GM21367 (cell line): ENCODE measurements around the gene BPIFB3.
"Not testable (repeated sequence)": the region's sequence is repeated elsewhere in the genome, so short reads cannot be mapped to it uniquely, and the experiment has no call there.

ENCODE experiments used
- ATAC-seq: cut with Tn5 transposase; IDR thresholded peaks from one replicate; pipeline ENCODE4 v1.9.1; 2021; ENCODE audit not compliant: unreplicated experiment

BPIFB3 gene

DNA sequence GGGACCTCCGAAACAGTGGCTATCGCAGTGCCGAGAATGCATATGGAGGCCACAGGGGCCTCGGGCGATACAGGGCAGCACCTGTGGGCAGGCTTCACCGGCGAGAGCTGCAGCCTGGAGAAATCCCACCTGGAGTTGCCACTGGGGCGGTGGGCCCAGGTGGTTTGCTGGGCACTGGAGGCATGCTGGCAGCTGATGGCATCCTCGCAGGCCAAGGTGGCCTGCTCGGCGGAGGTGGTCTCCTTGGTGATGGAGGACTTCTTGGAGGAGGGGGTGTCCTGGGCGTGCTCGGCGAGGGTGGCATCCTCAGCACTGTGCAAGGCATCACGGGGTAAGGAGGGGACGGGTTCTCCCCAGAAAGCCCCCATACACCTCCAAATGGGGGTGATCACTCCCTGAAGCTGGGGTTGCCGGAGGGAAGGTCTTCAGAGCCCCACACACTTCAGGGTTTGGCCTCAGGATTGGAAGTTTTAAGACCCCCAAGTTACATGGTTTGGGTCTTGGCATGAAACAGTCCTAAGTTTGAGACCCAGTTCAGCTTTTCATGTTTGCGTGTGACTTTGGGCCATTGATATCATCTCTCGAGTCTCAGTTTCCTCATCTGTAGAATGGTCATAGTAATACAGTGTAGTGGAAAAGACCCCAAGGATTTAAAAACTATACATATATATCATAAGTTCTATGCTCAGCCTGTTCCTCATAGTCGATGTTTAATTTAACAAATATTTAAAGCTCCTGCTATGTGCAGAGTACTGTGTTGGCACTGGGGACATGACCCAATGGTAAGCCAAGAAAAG lies 30.0 kb downstream of the BPIFB3 start:
- no peak for ATAC-seq

DNA sequence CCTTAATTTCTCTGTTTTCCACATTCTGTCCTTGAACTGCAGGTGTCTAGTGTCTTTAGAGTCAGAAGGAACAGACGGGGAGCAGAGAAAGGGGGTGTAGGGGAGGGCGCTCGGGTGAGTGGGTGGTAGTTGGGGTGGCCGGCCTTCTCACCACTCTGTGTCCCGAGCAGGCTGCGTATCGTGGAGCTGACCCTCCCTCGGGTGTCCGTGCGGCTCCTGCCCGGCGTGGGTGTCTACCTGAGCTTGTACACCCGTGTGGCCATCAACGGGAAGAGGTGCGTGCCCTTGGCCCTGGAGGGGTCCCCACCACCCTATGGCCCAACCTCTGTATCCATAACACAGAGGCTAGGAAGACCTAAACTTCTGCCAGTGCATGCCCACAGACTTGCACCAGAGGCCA lies 31.0 kb downstream of the BPIFB3 start:
- no peak for ATAC-seq

DNA sequence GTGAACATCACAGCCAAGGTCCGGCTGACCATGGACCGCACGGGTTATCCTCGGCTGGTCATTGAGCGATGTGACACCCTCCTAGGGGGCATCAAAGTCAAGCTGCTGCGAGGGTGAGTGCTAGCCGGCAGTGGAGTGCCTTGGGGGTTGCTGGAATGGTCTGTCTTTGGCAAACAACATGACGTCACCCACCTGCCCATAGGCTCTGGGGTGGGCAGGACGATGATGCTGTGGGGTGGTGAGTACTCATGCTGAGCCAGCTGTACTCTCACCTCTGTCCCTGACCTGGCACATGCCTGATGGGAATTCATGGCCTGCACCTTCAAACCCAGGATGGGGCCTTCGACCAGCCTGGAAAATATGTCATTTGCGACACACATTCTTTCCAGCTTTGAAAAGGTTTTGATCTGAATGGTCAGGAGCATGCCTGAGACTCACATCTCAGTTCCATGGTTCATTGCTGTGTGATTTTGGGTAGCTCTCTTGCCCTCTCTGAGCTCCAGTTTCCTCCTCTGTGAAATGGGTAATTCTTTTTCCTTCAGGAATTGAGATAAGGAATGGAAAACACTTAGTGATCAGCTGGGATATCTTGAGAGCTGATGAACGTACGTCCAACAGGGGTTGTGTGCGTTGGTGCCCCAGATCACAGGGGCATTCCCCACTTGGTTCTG lies 32.5 kb downstream of the BPIFB3 start:
- no peak for ATAC-seq

DNA sequence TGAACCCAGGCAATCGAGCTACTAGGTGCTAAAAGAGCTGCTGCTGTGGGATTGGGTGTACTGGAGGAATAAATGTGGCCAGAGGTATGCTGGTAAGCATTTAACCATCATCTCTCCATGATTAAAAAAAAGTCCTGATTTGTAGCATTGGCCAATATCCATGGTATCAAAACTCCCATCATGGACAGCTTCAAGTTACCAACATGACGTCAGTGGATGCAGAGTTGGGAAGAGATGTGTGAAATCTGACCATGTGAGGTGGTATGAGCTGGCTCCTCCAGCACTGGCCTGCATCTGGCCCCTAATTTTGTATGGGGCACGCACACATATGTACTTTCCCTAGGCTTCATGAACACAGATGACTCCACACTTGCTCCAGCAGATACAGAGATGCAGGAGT lies 37.4 kb downstream of the BPIFB3 start:
- ATAC-seq: no peak

DNA sequence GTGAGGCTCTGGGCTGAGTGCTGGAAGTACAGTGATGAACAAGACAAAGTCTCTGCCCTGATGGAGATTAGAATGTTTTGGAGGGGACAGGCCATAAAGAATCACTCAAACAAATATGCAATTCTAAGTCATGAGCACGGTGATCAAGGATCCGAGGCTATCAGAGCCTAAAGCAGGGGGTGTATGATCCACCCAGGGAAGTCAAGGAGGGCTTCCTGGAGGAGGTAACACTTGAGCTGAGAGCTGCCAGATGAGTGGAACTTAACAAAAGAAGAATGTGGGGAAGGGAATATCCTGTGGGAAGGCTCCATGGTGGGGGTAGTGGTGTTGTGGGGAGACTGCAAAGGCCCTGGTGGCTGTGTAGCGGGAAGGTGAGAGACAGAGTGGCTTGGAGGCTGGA lies 38.0 kb downstream of the BPIFB3 start:
- ATAC-seq: no peak

DNA sequence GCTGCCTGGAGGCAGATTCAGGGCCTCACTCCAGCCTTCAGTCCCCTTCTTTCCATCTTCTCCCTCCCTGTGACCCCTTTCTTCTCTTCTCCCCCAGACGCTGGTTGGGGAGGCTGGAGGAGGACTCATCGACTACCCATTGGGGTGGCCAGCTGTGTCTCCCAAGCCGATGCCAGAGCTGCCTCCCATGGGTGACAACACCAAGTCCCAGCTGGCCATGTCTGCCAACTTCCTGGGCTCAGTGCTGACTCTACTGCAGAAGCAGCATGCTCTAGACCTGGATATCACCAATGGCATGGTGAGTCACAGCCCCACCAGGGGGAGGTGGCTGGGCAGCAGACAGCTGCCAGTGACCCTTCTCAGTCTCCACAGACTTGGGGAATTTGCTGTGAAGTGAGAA lies 38.7 kb downstream of the BPIFB3 start:
- ATAC-seq: no peak

DNA sequence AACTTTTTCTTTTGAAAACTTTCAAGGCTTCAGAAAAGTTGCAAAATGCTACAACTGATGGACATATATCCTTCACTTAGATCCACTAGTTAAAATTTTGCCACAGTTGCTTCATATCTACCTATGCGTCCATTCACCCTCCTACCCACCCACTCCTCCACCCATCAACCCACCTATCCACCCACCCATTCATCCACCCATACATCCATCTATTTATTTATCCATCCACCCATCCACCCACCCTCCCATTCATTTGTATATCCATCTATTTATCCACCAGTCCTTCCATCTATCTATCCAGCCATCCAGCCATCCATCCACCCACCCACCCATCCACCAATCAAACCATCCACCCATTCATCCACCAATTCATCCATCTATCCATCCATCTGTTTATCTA lies 39.4 kb downstream of the BPIFB3 start:
- ATAC-seq: no peak

DNA sequence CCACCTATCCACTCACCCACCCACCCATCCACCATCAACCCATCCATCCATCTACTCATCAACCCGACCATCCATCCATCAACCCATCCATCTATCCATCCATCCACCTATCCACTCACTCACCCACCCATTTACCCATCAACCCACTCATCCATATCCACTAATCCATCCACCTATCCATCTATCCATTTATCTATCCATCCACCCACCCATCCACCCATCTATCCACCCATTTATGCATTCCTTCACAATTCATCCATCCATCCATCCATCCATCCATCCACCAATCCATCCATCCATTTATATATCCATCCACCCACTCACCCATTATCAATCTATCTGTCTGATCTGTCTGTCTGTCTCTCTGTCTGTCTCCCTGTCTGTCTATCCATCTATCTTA lies 39.9 kb downstream of the BPIFB3 start:
- no peak for ATAC-seq

DNA sequence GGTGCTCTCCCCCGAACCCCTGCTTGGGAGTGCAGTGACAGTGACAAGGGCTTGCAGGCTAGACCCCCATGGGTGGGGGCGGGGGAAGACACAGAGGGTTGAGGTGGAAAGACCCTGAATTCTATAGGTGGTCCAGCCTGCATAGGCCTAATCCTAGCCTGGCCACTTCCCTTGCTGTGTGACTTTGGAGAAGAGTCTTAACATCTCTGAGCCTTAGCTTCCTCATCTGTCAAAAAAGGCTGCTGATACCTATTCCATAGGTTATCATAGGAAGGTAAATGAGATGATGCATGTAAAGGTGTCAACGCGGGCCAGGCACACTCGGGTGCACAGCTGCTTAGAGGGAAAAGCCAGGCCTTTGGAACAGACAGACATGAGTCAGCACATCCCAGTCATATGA lies 41.5 kb downstream of the BPIFB3 start:
- ATAC-seq: no peak

DNA sequence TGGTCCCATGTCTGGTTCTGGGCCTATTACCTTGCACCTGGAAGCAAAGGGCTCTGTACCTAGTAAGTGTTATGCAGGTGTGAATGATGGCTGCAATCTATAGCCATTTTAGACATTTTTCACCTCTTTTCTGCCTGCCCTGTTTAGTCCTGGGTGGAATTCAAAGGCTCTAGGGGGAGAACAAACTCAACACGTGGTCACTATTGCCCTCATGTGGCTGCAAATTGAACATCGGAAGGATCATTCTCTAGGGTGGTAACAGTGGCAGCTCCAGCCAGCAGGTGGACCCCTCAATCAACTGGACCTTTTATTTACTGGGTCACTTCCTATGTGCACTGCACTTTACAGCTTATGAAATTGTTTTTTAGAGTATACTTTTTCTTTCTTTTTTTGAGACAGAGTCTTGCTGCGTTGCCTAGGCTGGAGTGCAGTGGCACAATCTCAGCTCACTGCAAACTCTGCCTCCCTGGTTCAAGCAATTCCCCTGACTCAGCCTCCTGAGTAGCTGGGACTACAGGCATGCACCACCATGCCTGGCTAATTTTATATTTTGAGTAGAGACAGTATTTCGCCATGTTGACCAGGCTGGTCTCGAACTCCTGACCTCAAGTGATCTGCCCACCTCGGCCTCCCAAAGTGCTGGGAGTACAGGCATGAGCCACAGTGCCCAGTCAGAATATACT lies 42.3 kb downstream of the BPIFB3 start:
- ATAC-seq: not testable (repeated sequence)

DNA sequence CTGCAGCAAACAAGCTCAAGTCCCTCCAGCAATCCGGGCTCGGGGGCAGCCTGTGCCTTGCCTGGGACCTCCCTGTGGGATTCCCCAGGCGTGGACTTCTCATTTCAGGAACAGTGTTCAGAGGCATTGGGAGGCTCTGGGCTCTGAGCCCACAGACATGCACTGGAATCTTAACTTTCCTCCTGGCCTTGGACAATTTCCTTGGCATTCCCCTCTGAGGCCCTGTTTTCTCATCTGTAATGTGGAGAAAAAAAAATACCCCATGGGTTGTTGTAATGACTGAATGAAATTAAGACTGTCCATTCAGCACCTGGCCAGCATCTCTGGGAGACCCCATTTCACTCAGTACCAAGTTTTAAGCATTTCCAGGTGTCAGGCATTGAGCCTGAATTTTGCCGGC lies 43.3 kb downstream of the BPIFB3 start:
- ATAC-seq: no peak

DNA sequence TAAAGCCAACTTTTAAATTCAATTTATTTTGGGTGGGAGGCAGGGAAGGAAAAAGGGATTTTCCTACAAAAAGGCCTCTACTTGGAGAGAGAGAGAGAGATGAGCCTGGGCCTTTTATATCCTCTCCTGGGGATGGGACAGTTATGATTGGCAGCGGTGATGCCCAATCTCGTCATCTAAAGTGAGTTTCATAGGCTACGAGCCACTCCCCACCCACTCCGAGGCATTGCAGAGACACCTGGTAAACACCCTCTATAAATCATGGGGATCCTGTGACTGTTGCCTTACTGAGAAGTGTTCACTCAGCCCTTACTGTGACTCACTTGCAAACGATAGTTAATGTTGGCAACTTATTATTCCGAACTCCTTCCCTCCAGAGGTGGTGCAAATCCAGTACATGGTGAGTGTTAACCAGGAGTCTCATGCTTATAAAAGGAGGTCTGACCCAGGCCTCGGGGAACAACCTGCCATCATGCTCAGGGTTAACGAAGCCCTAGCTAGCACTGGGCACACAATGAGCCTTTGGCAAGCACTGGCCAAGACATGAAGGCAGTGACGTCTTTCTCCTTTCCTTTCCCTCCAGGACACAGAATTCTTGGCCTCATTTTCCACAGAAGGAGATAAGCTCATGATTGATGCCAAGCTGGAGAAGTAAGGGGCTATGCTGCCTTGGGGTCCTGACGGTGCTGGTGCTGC lies 46.3 kb downstream of the BPIFB3 start:
- ATAC-seq: no peak

DNA sequence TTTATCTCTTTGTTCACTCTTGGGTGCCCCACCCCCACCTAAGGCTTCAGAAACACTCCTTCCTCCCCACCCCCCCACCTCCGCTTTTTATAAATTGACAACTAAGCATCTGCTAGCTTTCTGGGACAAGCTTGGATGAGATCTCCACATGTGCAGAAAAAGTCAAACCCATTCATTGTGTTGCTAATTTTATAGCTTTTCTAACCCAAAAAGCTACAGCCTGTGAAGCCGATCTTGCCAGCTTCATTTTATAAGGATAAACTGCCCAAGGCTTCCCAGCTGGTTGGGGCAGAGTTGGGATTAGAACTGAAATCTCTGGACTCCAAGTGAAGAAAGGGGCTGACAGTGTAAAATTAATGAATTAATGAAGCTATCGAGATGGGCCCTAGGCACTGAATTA lies 49.9 kb downstream of the BPIFB3 start:
- no peak for ATAC-seq

DNA sequence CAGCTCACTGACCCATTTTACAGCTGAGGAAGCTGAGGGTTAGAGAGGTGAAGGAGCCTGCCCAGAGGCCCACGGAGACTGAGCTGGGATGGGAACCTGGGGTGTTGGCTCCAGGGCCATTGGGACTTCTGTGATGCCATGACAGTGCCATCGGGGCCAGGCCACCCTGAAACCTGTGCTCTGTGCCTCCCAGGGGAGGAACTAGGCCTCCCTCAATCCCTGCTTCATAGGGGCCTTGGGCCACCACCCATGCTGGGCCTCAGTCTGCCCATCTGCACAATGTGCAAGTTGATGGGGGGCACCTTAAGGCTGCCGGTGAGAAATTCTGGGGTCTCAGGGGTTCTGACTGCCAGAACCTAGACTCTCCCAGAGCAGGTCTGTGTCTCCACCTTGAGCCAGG lies 50.6 kb downstream of the BPIFB3 start:
- no peak for ATAC-seq

DNA sequence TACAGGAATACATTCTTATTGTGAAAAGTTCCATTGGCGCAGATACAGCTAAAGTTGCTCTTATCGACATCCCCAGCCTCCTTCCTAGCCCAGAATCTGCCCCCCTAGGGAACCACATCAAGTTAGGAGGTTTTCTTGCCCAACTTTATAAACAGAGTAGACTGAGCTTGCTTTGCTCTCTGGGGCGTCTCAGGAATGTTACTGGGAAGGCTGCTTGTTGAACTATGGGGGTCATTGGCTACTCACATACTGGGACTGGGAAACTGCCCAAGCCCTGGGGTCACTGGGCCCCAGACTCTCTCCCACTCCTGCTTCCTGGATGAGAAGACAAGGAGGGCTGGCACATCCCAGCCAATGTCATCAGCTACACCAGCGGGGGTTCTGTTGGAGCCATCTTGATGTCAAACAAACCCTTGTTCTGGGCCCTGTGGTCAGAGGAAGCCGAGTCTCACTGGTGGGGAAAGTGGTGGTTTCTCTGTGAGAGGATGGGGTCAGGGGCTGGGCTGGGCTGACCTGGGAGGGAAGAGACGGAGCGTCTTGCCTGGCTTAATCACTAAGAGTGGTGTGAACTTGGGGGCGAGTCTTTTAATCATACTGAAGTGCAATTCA lies 51.7 kb downstream of the BPIFB3 start:
- no peak for ATAC-seq

DNA sequence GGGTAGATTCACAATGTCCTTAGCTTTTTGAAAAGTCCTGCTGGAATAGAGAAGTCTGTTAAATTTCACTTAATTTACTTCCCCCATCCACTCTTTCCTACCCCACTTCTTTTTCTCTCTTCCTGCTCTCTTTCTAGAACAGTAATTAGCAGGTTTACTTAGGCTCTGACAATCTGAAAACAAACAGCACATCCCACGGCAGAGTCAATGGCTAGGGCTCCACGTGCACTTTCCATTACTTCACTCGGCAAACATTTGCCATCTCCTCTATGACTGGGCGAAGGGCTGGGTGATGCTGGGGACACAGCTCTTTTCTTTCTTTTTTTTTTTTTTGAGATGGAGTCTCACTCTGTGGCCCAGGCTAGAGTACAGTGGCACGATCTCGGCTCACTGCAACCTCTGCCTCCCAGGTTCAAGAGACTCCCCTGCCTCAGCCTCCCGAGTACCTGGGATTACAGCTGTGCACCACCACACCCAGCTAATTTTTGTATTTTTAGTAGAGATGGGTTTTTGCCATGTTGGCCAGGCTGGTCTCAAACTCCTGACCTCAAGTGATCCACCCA lies 52.4 kb downstream of the BPIFB3 start:
- not testable (repeated sequence) for ATAC-seq

DNA sequence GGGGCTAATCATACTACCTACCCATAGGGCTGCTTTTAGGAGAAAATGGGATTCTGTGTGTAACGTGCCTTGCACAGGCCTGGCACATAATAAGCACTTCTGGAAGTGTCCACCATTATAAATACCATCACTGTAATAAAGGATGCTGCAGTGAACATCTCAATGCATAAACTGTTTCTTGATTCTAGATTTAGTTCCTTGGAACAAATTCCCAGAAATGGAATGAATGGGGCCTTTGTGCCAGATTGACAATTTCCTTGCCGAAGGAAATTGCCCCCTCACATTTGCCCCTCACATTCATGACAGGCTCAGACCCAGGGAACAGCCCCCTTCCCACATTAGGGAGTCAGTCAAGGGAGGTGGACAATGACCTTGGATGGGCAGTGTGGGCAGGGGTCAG lies 55.0 kb downstream of the BPIFB3 start:
- ATAC-seq: no peak

DNA sequence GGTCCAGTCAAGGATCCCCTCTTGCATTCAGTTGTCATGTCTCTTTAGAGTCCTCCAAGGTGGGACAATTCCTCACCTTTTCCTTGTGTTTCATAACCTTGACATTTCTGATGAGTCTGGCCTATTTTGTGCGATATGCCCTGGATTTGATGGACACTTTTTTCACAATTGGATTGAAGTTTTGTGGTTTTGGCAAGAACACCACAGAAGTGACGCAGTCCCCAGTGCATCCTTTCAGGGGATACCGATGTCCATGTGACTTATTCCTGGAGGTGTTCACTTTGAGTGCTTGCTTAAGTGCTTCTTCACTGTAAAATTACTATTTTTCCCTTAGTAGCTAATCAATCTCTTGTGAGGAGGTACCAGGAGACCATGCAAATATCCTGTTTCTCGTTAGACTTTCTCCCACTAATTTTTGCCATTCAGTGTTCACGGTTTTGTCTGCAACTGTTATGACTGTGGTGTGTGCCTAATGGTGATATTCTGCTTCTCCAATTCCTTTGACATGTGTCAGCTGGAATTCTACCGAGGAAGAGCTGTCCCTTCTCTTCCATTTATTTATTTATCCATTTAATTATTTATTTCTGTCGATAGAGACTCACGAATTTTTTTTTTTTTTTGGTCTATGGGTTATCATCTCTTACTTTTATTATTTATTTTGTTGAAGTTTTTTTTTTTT lies 56.6 kb downstream of the BPIFB3 start:
- no peak for ATAC-seq

DNA sequence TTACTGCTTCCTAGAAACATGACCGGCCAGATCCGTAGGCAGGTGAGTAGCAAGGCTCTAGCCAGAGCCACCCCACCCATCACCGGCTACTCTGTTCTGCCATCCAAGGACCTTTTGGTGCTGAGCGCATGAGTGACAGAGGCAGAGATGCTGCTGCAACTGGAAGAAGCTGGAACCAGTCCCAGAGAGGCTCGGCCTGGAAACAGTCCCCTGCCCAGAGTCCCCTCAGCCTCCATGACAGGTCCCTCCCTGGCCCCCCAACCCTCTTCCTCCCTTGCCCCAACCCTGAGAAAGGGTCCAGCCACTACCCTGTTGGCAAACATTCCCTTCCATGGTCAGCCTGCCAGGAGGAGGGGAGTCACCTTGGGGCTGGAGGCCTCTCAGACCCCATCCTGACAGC lies 57.6 kb downstream of the BPIFB3 start:
- no peak for ATAC-seq
